Hematopoietic multipotent progenitor cell treated with erythropoietin and hydrocortisone succinate and interleukin-3 and kit ligand, for 4 days (in vitro differentiated cells): ENCODE results near the gene LRP1B.

Experiments
- DNase-seq: peaks from one replicate; pipeline ENCODE4 v3.0.0-alpha.2; 2015

The LRP1B gene

GRCh38 chr2:141063406-141063805 is 1067.4 kb downstream of the LRP1B start:
- DNase-seq, result no peak

- DNase-seq, result no peak
Measured at GRCh38 chr2:141062443-141062842, 1068.4 kb downstream of the LRP1B start.

GRCh38 chr2:141062031-141062430 is 1068.8 kb downstream of the LRP1B start:
- DNase-seq, result no peak

GRCh38 chr2:141058556-141058955 is 1072.3 kb downstream of the LRP1B start:
- DNase-seq, result no peak

- DNase-seq, result no peak
Measured at GRCh38 chr2:141055531-141055930, 1075.3 kb downstream of the LRP1B start.

- no peak for DNase-seq
Measured at GRCh38 chr2:141048951-141049350, 1081.9 kb downstream of the LRP1B start.

- no peak for DNase-seq
Measured at GRCh38 chr2:141041281-141041680, 1089.5 kb downstream of the LRP1B start.

- no peak for DNase-seq
Measured at GRCh38 chr2:141038341-141038740, 1092.5 kb downstream of the LRP1B start.

- DNase-seq, result no peak
Measured at GRCh38 chr2:141037361-141037760, 1093.5 kb downstream of the LRP1B start.

GRCh38 chr2:141035846-141036420 is 1094.9 kb downstream of the LRP1B start:
- no peak for DNase-seq

- DNase-seq, result no peak
Measured at GRCh38 chr2:141029428-141030078, 1101.3 kb downstream of the LRP1B start.

GRCh38 chr2:141027221-141027620 is 1103.6 kb downstream of the LRP1B start:
- DNase-seq, result no peak

- DNase-seq, result no peak
Measured at GRCh38 chr2:141021611-141022010, 1109.2 kb downstream of the LRP1B start.

GRCh38 chr2:141021109-141021508 is 1109.7 kb downstream of the LRP1B start:
- no peak for DNase-seq

- no peak for DNase-seq
Measured at GRCh38 chr2:141020346-141020745, 1110.5 kb downstream of the LRP1B start.

- no peak for DNase-seq
Measured at GRCh38 chr2:141015341-141016047, 1115.3 kb downstream of the LRP1B start.

- DNase-seq, result no peak
Measured at GRCh38 chr2:141003967-141004657, 1126.7 kb downstream of the LRP1B start.

GRCh38 chr2:141001750-141002149 is 1129.1 kb downstream of the LRP1B start:
- no peak for DNase-seq

- no peak for DNase-seq
Measured at GRCh38 chr2:140998577-140998976, 1132.2 kb downstream of the LRP1B start.

GRCh38 chr2:140998017-140998416 is 1132.8 kb downstream of the LRP1B start:
- DNase-seq, result no peak

- no peak for DNase-seq
Measured at GRCh38 chr2:140994856-140995255, 1136.0 kb downstream of the LRP1B start.

GRCh38 chr2:140990416-140990815 is 1140.4 kb downstream of the LRP1B start:
- no peak for DNase-seq

- no peak for DNase-seq
Measured at GRCh38 chr2:140988597-140988996, 1142.2 kb downstream of the LRP1B start.

- DNase-seq, result no peak
Measured at GRCh38 chr2:140986456-140986855, 1144.4 kb downstream of the LRP1B start.
